ENCODE data around the gene SKOR2.

The SKOR2 gene

DNA sequence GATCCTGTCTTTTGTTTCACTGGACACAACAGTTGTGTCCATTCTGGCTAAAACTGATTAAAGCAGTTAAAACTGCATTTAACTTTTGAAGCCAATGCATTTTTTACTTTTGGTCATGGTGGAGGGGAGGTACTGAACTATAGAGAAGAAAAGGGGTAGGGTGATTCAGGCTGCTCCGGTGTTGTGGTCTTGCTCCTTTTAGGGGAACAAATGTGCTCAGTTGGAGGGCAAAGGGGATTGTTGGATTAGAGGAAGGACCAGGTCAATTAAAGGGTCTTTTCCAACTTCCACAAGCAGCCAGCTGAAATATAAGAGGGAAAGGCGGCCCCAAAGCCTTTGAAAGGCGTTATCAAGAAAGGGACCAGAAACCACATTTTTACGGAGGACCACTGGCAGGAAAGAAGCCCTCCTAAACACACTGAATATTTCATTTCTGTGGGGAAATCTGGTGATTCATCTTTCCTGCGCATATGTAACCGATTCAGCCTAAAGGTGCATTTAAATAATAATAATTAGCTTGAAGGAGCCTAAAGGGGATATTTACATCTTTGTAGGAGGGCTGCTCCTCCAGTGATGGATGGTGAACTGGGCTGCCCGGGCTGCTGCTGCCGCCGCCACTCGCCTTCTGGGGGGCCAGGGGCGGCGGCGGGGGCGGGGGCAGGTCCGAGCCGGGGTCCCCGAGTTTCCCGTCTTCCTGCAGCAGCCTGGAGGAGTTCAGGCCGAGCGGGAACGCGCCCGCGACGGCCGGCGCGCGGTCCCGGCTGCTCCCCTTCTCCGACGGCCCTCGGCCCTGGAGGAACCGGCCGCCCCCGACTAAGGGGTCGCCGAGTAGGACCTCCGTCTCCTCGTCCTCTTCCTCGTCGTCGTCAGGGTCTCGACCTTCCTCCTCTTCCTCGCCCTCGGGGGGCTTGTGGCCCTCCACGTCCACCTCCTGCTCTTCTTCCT is 5.2 kb downstream of the SKOR2 start:
- H3K27ac ChIP-seq (ENCODE audit: insufficient read depth, low read depth, low read length, poor library complexity, severe bottlenecking): no peak overlapping the region
- H3K4me1 ChIP-seq (ENCODE audit: control insufficient read depth, insufficient read depth, low read length): peaks cover 2% of the 10 kb centered on the region
- no peaks in the 10 kb centered on the region for H3K36me3 ChIP-seq (ENCODE audit: control insufficient read depth, insufficient read depth, low read length)
- no peaks in the 10 kb centered on the region for H3K9me3 ChIP-seq (ENCODE audit: control insufficient read depth, low read length)
- WGBS, 2 experiments: 3% methylated on average over 47 of the region's 47 CpGs
- peaks cover 81% of the 10 kb centered on the region for H3K27me3 ChIP-seq (ENCODE audit: control insufficient read depth, insufficient read depth, low read length, poor library complexity, severe bottlenecking)
- no peak overlapping the region for H3K4me3 ChIP-seq (ENCODE audit: insufficient read depth, low read depth, low read length)

DNA sequence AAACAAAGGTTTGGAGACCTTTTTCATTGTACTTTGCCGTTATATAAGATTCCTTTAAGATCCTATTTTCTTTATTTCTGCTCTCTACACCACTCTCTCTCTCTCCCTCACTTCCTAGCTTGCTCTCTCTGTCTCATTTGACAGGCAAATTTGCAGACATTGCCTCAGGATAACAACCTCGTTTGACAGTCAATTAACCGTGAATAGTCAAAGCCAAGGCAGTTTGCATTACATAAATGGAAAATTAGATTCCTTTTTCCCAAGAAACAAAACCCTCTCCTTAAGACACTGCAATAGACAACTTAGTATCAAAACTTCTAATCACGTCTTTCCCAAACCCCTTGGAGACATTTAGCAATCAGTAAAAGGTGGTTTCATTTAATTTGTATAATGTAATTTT is 7.4 kb downstream of the SKOR2 start:
- Histone ChIP-seq H3K27ac (ENCODE audit: insufficient read depth, low read depth, low read length, poor library complexity, severe bottlenecking) (no peak overlapping the region), H3K27me3 (ENCODE audit: control insufficient read depth, insufficient read depth, low read length, poor library complexity, severe bottlenecking) (peaks cover 59% of the 10 kb centered on the region), H3K9me3 (ENCODE audit: control insufficient read depth, low read length) (no peaks in the 10 kb centered on the region), H3K4me1 (ENCODE audit: control insufficient read depth, insufficient read depth, low read length) (no peaks in the 10 kb centered on the region), H3K36me3 (ENCODE audit: control insufficient read depth, insufficient read depth, low read length) (no peaks in the 10 kb centered on the region), H3K4me3 (ENCODE audit: insufficient read depth, low read depth, low read length) (no peak overlapping the region)
- WGBS, 2 experiments: 57 to 60% methylated on average over 4 of the region's 4 CpGs

DNA sequence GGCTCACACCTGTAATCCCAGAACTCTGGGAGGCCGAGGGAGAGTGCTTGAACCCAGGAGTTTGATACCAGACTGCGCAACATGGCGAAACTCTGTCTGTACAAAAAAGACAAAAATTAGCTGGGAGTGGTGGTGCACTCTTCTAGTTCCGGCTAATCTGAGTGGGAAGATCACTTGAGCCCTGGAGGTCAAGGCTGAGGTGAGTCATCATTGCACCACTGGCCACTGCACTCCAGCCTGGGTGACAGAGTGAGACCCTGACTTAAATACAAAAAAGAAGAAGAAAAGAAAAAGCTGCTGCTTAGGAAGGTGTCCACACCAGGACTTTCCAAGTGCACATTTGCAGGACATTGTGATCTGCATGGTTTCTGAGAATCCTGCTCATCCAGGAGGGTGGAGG is 16.4 kb downstream of the SKOR2 start:
- no peaks in the 10 kb centered on the region for H3K4me1 ChIP-seq (ENCODE audit: control insufficient read depth, insufficient read depth, low read length)
- H3K36me3 ChIP-seq (ENCODE audit: control insufficient read depth, insufficient read depth, low read length): no peaks in the 10 kb centered on the region
- no peaks in the 10 kb centered on the region for H3K9me3 ChIP-seq (ENCODE audit: control insufficient read depth, low read length)
- no peak overlapping the region for H3K27ac ChIP-seq (ENCODE audit: insufficient read depth, low read depth, low read length, poor library complexity, severe bottlenecking)
- H3K4me3 ChIP-seq (ENCODE audit: insufficient read depth, low read depth, low read length): no peak overlapping the region
- 92 to 95% methylated on average over 4 of the region's 4 CpGs for WGBS, 2 experiments
- no peaks in the 10 kb centered on the region for H3K27me3 ChIP-seq (ENCODE audit: control insufficient read depth, insufficient read depth, low read length, poor library complexity, severe bottlenecking)

DNA sequence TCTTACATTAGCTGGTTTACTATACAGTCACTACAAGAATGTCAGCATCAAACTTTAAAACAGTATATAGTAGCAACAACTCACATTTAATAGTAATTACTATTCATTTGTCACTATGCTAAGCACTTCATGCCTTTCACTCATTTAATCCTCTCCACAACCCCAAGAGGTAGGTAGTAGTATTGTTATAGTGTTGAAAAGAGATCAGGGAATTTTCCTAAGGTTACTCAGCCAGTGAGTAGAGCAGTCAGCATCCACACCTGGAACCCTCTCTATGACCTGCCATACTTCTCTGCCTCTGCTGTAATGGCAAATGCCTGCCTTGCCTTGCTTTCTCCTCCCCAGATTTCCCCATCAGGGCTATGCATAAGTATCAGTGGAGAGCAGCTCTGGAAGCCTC is 24.8 kb downstream of the SKOR2 start:
- no peaks in the 10 kb centered on the region for H3K27me3 ChIP-seq (ENCODE audit: control insufficient read depth, insufficient read depth, low read length, poor library complexity, severe bottlenecking)

DNA sequence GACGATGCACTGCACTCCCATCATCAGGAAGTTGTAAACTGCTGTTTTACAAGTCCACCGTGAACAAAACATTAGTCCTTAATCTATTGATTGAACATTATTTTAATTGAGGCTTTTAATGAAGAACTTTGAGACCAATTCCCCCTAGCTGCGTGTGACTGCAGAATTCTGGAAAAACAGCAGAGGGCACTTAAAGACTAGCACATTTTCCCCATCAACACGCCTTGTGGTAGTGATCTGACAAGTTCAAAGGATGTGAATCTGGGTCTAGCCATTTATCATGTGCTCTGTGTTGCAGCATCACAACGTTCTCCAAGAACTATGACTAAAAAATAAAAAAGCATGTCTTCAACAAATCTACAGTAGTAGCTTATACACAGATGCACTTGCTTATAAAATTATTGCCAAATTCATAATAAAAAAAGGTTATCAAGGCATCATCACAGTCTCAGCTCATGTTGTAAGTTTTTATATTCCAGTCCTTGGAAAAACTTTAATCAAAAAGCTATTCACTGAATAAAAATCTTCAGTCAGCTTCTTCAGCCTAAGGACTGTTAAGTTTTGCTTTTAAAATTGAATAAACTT is 35.8 kb downstream of the SKOR2 start:
- WGBS, 2 experiments: 6 to 10% methylated on average over 4 to 5 of the region's 5 CpGs

More for the DNA sequence above, 24.8 kb downstream of the SKOR2 start:
- no peaks in the 10 kb centered on the region for H3K4me1 ChIP-seq (ENCODE audit: control insufficient read depth, insufficient read depth, low read length)
- no peaks in the 10 kb centered on the region for H3K9me3 ChIP-seq (ENCODE audit: control insufficient read depth, low read length)
- no peak overlapping the region for H3K4me3 ChIP-seq (ENCODE audit: insufficient read depth, low read depth, low read length)
- no peaks in the 10 kb centered on the region for H3K36me3 ChIP-seq (ENCODE audit: control insufficient read depth, insufficient read depth, low read length)
- H3K27ac ChIP-seq (ENCODE audit: insufficient read depth, low read depth, low read length, poor library complexity, severe bottlenecking): no peak overlapping the region

DNA sequence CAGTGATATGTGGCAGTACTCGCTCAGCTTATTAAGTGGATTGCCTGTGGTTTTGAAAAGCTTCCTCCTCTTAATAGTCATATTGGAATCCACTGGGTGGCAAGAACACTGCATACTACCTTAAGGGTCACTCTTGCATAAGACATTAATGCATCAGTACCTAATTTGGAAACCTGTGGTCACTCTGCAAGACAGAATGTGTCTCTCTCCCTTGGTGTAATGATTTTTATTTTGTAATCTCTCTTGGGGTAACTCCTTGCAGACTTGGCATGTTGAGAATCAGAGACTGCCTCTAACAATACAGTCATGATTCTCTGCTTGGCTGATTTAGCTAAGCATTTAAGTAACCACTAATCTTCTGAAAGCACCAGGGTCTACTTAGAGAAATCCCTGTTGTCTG is 42.3 kb downstream of the SKOR2 start:
- H3K36me3 ChIP-seq (ENCODE audit: control insufficient read depth, insufficient read depth, low read length): no peaks in the 10 kb centered on the region
- H3K27ac ChIP-seq (ENCODE audit: insufficient read depth, low read depth, low read length, poor library complexity, severe bottlenecking): peak overlapping the region; percentile 17
- WGBS, 2 experiments: 88 to 95% methylated on average over 1 of the region's 1 CpG
- H3K4me1 ChIP-seq (ENCODE audit: control insufficient read depth, insufficient read depth, low read length): peaks cover 31% of the 10 kb centered on the region
- no peak overlapping the region for H3K4me3 ChIP-seq (ENCODE audit: insufficient read depth, low read depth, low read length)
- no peaks in the 10 kb centered on the region for H3K9me3 ChIP-seq (ENCODE audit: control insufficient read depth, low read length)
- H3K27me3 ChIP-seq (ENCODE audit: control insufficient read depth, insufficient read depth, low read length, poor library complexity, severe bottlenecking): no peaks in the 10 kb centered on the region

More for the DNA sequence above, 35.8 kb downstream of the SKOR2 start:
- H3K4me3 ChIP-seq (ENCODE audit: insufficient read depth, low read depth, low read length): no peak overlapping the region
- H3K4me1 ChIP-seq (ENCODE audit: control insufficient read depth, insufficient read depth, low read length): no peaks in the 10 kb centered on the region
- H3K27ac ChIP-seq (ENCODE audit: insufficient read depth, low read depth, low read length, poor library complexity, severe bottlenecking): no peak overlapping the region
- H3K36me3 ChIP-seq (ENCODE audit: control insufficient read depth, insufficient read depth, low read length): no peaks in the 10 kb centered on the region
- H3K27me3 ChIP-seq (ENCODE audit: control insufficient read depth, insufficient read depth, low read length, poor library complexity, severe bottlenecking): peaks cover 3% of the 10 kb centered on the region
- H3K9me3 ChIP-seq (ENCODE audit: control insufficient read depth, low read length): no peaks in the 10 kb centered on the region

DNA sequence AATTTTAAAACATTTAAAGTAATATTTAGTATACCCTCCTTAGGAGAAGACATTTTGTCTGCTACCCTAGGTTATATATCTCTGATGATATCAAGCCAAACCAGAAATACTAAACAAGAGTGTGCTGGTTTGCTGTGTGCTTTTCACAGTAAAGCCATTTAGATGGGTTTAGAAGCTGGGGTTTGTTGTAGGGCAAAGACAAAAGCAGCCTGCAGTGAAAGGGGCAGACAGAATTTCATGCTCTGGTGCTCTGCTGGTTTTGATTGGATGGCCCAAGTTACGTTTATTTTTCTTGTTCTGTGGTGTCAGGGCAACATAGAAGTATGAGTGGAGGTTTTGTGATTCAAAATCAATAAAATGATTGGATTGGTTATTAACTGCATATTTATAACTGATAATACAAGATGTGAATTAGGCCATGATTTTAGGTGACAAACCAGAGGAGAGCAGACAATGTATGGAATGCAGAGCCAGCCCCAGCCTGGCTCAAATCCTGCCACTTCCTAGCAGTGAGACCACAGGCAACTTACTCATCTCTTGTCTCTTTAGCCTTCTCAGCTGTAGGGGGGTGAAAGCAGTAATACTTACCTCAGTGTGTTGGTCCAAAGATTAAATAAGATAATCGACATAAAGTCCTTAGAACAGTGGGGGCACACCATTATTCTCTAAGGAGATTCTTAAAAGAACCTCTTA is 44.4 kb downstream of the SKOR2 start:
- Histone ChIP-seq H3K4me3 (ENCODE audit: insufficient read depth, low read depth, low read length) (no peak overlapping the region), H3K27ac (ENCODE audit: insufficient read depth, low read depth, low read length, poor library complexity, severe bottlenecking) (peak overlapping the region; percentile 37), H3K36me3 (ENCODE audit: control insufficient read depth, insufficient read depth, low read length) (no peaks in the 10 kb centered on the region), H3K27me3 (ENCODE audit: control insufficient read depth, insufficient read depth, low read length, poor library complexity, severe bottlenecking) (no peaks in the 10 kb centered on the region), H3K9me3 (ENCODE audit: control insufficient read depth, low read length) (no peaks in the 10 kb centered on the region), H3K4me1 (ENCODE audit: control insufficient read depth, insufficient read depth, low read length) (peaks cover 36% of the 10 kb centered on the region)
- 18 to 29% methylated on average over 1 to 2 of the region's 2 CpGs for WGBS, 2 experiments

DNA sequence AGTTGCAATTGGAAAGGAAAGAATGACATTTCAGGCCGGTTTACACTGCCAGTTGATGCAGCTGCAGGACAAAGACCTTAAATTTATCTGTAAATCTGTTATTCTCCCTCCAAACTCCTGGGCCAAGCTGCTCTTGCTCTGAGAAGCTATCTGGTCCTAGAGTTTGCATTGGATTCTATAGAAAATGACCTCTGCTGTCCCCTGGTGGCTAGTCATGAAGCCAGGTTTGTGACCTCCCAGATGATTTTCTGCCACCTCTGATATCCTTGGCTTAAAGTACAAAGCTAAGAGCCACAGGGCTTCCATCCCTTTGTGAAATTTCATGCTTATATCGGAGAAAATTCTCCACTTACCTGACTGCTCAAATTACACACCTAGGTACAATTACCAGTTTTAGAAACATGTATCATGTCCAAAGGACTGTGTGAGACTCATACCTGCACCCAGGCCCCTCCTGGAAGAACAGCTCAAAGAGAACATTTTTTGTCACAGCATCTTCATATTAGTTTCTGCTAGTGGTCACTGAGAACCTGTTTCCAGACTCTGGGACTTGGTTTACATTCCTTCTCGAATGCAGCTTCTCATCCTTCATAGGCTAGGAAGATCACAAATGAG is 46.4 kb downstream of the SKOR2 start:
- H3K27me3 ChIP-seq (ENCODE audit: control insufficient read depth, insufficient read depth, low read length, poor library complexity, severe bottlenecking): no peaks in the 10 kb centered on the region
- H3K4me1 ChIP-seq (ENCODE audit: control insufficient read depth, insufficient read depth, low read length): peaks cover 36% of the 10 kb centered on the region
- WGBS, 2 experiments: 55 to 59% methylated on average over 3 of the region's 3 CpGs

DNA sequence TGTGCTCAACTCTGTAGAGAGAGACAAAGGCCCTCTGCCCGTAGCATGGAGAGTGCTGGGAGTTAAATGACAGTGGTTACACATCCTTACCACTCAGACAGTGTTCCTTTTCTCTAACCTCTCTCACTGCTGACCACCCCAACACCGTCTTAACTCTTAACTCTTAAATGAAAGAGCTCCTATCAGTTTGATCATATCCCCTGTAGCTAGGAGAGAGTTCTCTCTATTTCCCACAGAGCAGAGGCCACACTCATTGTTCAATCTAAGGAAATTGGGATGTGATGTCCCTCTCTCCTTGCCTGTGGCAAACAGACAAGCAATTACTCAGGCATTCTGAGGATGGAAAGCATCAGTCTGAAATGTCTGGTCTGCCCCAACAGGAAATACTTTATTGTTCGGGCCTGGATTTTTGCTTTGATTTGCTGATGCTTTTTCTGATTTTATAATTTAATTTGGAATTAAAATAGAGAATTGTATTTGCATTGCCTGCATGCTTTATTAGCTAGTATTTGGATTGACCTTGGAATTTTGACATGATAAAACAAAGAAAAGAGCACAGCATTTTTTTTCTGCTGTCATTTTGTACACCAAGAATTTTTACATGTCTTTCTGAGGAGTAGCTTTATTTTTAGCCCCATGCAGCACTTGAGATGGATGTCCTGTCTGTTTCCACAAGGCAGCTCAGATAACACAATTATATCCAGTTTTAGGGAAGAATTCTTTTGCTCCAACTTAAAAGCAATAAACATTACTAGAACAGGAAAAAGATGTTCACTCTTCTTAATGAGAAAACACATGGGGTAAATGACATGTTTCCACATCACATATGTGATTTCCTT is 47.6 kb downstream of the SKOR2 start:
- Histone ChIP-seq H3K27ac (ENCODE audit: insufficient read depth, low read depth, low read length, poor library complexity, severe bottlenecking) (no peak overlapping the region), H3K4me3 (ENCODE audit: insufficient read depth, low read depth, low read length) (no peak overlapping the region), H3K36me3 (ENCODE audit: control insufficient read depth, insufficient read depth, low read length) (no peaks in the 10 kb centered on the region), H3K4me1 (ENCODE audit: control insufficient read depth, insufficient read depth, low read length) (peaks cover 29% of the 10 kb centered on the region), H3K9me3 (ENCODE audit: control insufficient read depth, low read length) (no peaks in the 10 kb centered on the region), H3K27me3 (ENCODE audit: control insufficient read depth, insufficient read depth, low read length, poor library complexity, severe bottlenecking) (no peaks in the 10 kb centered on the region)
- WGBS, 2 experiments: 50 to 55% methylated on average over 2 to 3 of the region's 3 CpGs

More for the DNA sequence above, 46.4 kb downstream of the SKOR2 start:
- H3K4me3 ChIP-seq (ENCODE audit: insufficient read depth, low read depth, low read length): no peak overlapping the region
- H3K36me3 ChIP-seq (ENCODE audit: control insufficient read depth, insufficient read depth, low read length): no peaks in the 10 kb centered on the region
- H3K27ac ChIP-seq (ENCODE audit: insufficient read depth, low read depth, low read length, poor library complexity, severe bottlenecking): no peak overlapping the region
- H3K9me3 ChIP-seq (ENCODE audit: control insufficient read depth, low read length): no peaks in the 10 kb centered on the region
